ENCODE data around the gene WDR43. TPM values are rescaled to one million over a fixed set of nuclear protein-coding genes. Genes with fewer than 3 reads are reported as not detected.

The WDR43 gene
- total RNA-seq, 1 experiment from 2014 or later = 112 TPM

- H3K4me3 Mint-ChIP-seq = 0 out of 2 replicates have a peak overlapping the region, but pooled peaks have one; percentile 100
- no peak overlapping the region for H3K27ac Mint-ChIP-seq
- ChIA-PET POLR2A (interaction anchor here (1.7 kb wide), 1 partner anchor 38 kb away, joined by 4 read pairs; no protein-coding TSS in a partner anchor), CTCF (no interaction called here)
- TF ChIP-seq JUN (CRISPR knock-in tag; IDR thresholded peaks at IDR 0.05) (no peak), ZNF317 (CRISPR knock-in tag; IDR thresholded peaks at IDR 0.05; ENCODE audit: borderline replicate concordance, low read depth) (no peak), E2F4 (CRISPR knock-in tag; IDR thresholded peaks at IDR 0.05; ENCODE audit: borderline replicate concordance, low read depth) (no peak), ZNF532 (CRISPR knock-in tag; IDR thresholded peaks at IDR 0.05; ENCODE audit: borderline replicate concordance) (no peak), CREB1 (CRISPR knock-in tag; IDR thresholded peaks at IDR 0.05) (no peak), ELF4 (CRISPR knock-in tag; IDR thresholded peaks at IDR 0.05; ENCODE audit: low read depth) (no peak), CDX4 (CRISPR knock-in tag; IDR thresholded peaks at IDR 0.05; ENCODE audit: borderline replicate concordance) (no peak), TP53 (CRISPR knock-in tag; IDR thresholded peaks at IDR 0.05) (no peak)
- H3K9me3 Mint-ChIP-seq = no peaks in the 10 kb centered on the region
- ATAC-seq (no peak), DNase-seq (ENCODE audit: low spot score) (no peak)
- H3K4me1 Mint-ChIP-seq = peaks cover 12% of the 10 kb centered on the region
- H3K27me3 Mint-ChIP-seq (ENCODE audit: low read depth) = peaks cover 34% of the 10 kb centered on the region
- H3K36me3 Mint-ChIP-seq = peaks cover 12% of the 10 kb centered on the region
Observed at GRCh38 chr2:28871620-28872019, 22.8 kb upstream of the WDR43 start.

GRCh38 chr2:28880193-28880592 lies 14.3 kb upstream of the WDR43 start:
- ATAC-seq (no peak), DNase-seq (ENCODE audit: low spot score) (no peak)
- no peaks in the 10 kb centered on the region for H3K4me1 Mint-ChIP-seq
- ChIA-PET POLR2A (no interaction called here), CTCF (no interaction called here)
- peaks cover 25% of the 10 kb centered on the region for H3K27me3 Mint-ChIP-seq (ENCODE audit: low read depth)
- no peaks in the 10 kb centered on the region for H3K9me3 Mint-ChIP-seq
- no peak overlapping the region for H3K4me3 Mint-ChIP-seq
- H3K27ac Mint-ChIP-seq = no peak overlapping the region
- H3K36me3 Mint-ChIP-seq = no peaks in the 10 kb centered on the region
- TF ChIP-seq ATF2 (CRISPR knock-in tag; IDR thresholded peaks at IDR 0.05; ENCODE audit: borderline replicate concordance, low read depth) = no peak
- TF ChIP-seq ZBTB43 (CRISPR knock-in tag; IDR thresholded peaks at IDR 0.05) = no peak
- TF ChIP-seq USF1 (CRISPR knock-in tag; IDR thresholded peaks at IDR 0.05) = no peak
- TF ChIP-seq E2F5 (CRISPR knock-in tag; IDR thresholded peaks at IDR 0.05) = no peak
- TF ChIP-seq SMAD4 (CRISPR knock-in tag; IDR thresholded peaks at IDR 0.05) = no peak
- TF ChIP-seq NR2C2 (CRISPR knock-in tag; IDR thresholded peaks at IDR 0.05) = no peak
- no peak for TF ChIP-seq ZNF317 (CRISPR knock-in tag; IDR thresholded peaks at IDR 0.05; ENCODE audit: borderline replicate concordance, low read depth)
- TF ChIP-seq ZBTB21 (CRISPR knock-in tag; IDR thresholded peaks at IDR 0.05; ENCODE audit: borderline replicate concordance) = no peak
- TF ChIP-seq ZNF425 (CRISPR knock-in tag; conservative IDR thresholded peaks at IDR 0.05) = no peak
- no peak for TF ChIP-seq PREB (CRISPR knock-in tag; IDR thresholded peaks at IDR 0.05; ENCODE audit: borderline replicate concordance)
- no peak for TF ChIP-seq HMGA2 (CRISPR knock-in tag; IDR thresholded peaks at IDR 0.05)
- TF ChIP-seq USF2 (CRISPR knock-in tag; IDR thresholded peaks at IDR 0.05) = no peak

Data from WTC11 (cell line).